NCI-H2171 (cell line): ENCODE results near the gene PLPP2.

Experiments used
- DNase-seq: peaks from one replicate; lab custom pipeline; 2025; lab: John Stamatoyannopoulos, UW

PLPP2 gene

GRCh38 chr19:293436-294110, 2.4 kb upstream of the PLPP2 start:
- no peak for DNase-seq

GRCh38 chr19:292951-293350, 1.7 kb upstream of the PLPP2 start:
- DNase-seq, result no peak

GRCh38 chr19:292281-292884, 1.2 kb upstream of the PLPP2 start:
- no peak for DNase-seq

DNA sequence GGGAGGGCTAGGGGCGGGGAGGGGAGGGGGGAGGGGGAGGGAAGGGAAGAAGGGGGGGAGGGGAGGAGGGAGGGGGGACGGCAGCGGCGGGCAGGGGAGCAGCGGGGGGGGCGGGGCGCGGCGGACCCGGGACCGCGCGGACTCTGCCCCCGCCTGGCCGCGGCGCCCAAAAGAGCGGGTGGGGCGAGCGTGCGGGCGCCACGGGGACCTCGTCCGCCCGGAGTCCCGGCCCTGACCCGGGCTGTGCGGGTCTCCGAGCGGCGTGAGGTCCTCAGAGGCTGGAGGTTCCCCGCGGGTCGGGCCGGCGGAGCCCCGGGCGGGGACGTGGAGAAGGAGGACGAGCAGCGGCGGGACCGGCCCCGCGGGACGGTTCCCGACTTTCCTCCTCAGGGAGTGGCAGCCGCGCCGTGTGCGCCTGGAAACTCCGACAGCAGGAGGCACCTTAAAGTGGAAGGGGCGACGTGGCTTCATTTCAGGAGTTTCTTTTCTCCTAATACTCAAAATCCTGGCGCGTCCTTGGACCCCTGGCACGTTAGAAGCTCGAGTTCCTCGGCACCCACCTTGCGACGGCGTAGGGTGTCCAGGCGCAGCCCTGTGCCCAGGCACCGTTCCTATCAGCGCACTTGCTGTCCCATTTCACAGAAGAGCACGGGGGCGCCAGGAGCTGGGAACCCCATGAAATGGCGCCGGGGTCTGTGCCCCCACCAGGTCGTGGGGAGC, 518 bp upstream of the PLPP2 start:
- no peak for DNase-seq

DNA sequence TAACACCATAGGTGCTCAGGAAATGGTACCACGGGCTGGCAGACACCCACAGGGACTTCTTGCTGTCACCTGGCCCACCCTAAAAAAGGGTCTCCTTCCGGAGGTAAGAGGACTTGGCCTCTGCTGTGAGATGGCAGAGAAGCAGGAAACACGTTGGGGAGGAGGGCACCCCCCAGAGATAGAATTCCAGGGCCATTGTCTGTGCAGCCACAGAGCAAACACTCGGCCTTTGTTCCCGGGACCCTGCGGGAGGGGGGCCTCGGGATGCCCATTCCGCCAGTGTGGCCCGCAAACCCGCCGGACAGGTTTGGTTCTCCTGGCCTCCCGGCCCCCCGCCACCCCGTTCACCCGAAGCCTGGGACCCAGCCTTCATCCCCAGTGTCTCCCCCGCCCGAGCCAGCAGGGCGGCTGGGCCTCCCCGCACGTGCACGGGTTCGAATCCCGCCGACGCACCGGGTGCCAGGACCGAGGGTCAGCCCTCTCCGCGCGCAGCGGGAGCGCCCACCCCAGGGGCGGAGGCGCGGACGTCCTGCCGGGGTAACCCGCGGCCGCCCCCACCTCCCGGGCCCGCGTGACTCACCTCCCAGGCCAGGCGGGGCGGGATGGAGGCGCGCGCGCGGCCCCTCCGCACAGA, 714 bp downstream of the PLPP2 start:
- DNase-seq, result peak; percentile 14

GRCh38 chr19:289651-290371, 1.4 kb downstream of the PLPP2 start:
- peak; percentile 26 for DNase-seq

DNA sequence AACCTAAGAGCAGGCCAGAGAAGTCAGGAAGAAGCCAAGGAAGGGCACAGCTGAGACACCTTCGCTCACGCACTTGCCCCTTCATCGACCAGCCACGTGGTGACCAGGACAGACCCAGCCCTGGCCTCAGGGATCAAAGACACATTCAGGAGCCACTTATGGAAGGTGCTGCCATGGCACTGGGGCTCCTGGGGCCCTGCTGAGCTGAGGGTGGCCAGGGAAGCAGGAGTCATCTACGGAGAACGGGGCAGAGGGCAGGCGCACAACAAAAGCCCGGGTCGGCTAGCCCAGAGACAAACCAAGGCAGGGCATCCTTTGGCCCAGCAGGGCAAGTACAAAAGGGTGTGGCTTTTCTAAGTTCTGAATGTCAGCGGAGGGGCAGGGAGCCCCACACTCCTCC, 2.3 kb downstream of the PLPP2 start:
- no peak for DNase-seq

GRCh38 chr19:287381-287871, 3.8 kb downstream of the PLPP2 start:
- no peak for DNase-seq

GRCh38 chr19:283395-283794, 7.8 kb downstream of the PLPP2 start:
- DNase-seq, result no peak

DNA sequence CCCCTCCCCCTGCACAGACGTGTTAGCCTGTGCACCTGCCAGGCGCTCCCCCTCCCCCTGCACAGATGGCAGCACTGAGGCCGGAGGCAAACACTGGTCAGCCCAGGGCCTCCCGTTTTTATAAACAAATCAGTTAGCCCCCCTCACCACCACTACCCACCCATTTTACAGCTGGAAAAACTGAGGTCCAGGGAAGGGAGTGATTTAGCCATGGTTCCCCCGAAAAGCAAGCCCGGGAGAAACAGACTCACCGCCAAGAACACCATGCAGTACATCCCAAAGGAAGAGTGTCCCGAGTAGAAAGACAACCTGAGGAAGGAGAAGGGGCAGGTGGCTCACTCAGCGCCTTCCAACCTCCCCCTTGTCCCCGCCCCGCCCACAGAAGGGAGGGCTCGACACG, 8.7 kb downstream of the PLPP2 start:
- DNase-seq, result no peak

GRCh38 chr19:281992-282391, 9.2 kb downstream of the PLPP2 start:
- DNase-seq, result no peak

- no peak for DNase-seq
These were observed 9.9 kb downstream of the PLPP2 start for GRCh38 chr19:281156-281853.

DNA sequence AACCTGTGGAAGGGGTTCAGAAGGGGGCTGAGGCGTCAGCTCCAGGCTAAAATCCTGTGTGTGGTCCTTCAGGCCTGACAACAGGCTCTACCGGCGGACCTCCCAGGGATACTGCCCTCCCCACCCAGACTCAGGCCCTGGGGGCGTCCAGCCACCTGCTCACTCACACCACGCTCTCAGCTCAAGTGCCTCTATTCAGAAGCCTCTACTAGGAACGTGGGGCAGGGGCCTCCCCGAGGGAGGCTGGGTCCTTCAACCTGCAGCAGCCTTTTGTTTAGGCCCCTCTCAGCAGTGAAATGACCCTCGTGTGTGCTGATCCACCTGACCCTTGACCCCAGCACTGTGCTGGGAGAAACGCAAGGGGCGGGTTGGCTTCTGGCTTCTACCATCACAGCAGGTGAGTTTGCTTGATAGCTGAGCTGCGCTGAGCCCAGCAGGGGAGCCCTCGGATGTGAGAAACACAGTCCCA, 10.6 kb downstream of the PLPP2 start:
- DNase-seq, result no peak

- no peak for DNase-seq
These were observed 11.5 kb downstream of the PLPP2 start for GRCh38 chr19:279656-280055.

DNA sequence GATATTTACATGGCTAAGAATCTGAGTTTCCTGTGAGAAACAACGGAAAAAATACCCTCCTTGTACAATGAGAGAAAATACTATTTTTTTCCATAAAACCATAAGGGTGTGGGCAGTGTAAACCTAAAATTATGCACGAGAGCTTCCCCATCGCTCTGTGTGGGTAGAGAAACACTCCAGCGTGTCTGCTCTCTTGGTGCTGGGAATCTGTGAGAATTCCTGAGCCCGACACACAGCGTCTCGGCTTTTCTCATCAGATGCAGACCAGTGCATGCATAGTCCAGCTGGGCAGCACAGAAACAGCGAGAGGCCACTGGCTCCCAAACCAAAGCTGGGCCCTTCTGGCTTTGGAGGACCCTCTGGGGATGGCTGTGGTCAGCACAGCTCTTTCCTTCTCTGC, 12.0 kb downstream of the PLPP2 start:
- no peak for DNase-seq

- no peak for DNase-seq
These were observed 13.5 kb downstream of the PLPP2 start for GRCh38 chr19:277581-278165.

DNA sequence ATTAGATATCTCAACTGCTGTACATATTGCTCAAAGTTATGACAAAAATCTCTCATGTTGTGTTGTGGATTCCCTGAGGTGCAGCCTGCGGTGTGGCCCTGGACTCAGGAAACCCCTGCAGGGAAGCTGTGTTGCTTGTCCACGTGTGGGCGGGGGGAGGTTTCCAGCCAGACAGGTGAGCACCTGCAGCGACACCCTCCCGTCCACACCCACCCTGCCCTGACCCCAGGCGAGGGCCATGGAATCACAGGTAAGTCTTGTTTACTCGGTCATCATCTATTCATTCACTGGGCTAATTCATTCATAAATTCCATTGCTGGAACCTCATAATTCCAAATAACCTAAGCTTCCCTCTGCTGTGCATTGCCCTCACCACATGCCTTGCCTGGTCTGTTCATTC, 14.1 kb downstream of the PLPP2 start:
- no peak for DNase-seq

GRCh38 chr19:275958-276646, 15.1 kb downstream of the PLPP2 start:
- no peak for DNase-seq

DNA sequence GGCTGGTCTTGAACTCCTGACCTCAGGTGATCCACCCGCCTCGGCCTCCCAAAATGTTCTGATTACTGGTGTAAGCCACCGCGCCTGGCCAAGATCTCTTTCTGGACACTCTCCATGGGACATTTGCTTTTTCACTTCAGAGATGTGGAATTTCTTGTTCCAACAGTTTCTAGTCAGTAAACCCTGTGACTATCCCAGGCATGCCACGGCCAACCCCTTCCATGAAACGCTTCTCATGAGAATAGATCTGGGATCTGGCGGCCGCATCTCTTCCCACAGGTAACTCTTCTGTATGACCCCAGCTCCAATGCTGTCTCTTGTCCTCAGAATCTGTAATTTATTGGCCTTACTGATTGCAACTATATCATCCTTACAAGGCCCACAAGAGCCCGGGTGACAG, 16.2 kb downstream of the PLPP2 start:
- no peak for DNase-seq

- DNase-seq, result no peak
These were observed 17.8 kb downstream of the PLPP2 start for GRCh38 chr19:273393-273792.
